GM21576 (cell line): ENCODE measurements around the gene REM2.
"Not testable (repeated sequence)": the region's sequence is repeated elsewhere in the genome, so short reads cannot be mapped to it uniquely, and the experiment has no call there.

Experiments used
- ATAC-seq: cut with Tn5 transposase; IDR thresholded peaks from one replicate; pipeline ENCODE4 v1.9.1; 2021; ENCODE audit warnings: mild to moderate bottlenecking, moderate library complexity; ENCODE audit not compliant: unreplicated experiment

REM2 gene

GRCh38 chr14:22896356-22896755 lies 13.3 kb downstream of the REM2 start:
- no peak for ATAC-seq

GRCh38 chr14:22896760-22897159 lies 13.7 kb downstream of the REM2 start:
- ATAC-seq = no peak

GRCh38 chr14:22897357-22897756 lies 14.3 kb downstream of the REM2 start:
- no peak for ATAC-seq

GRCh38 chr14:22898302-22899090 lies 15.5 kb downstream of the REM2 start:
- no peak for ATAC-seq

GRCh38 chr14:22900081-22900799 lies 17.2 kb downstream of the REM2 start:
- ATAC-seq = no peak

GRCh38 chr14:22901799-22902198 lies 18.8 kb downstream of the REM2 start:
- no peak for ATAC-seq

- ATAC-seq = no peak
These were observed 20.7 kb downstream of the REM2 start for GRCh38 chr14:22903742-22904087.

- ATAC-seq = no peak
These were observed 22.6 kb downstream of the REM2 start for GRCh38 chr14:22905627-22906026.

- no peak for ATAC-seq
These were observed 23.1 kb downstream of the REM2 start for GRCh38 chr14:22906073-22906472.

- ATAC-seq = no peak
These were observed 24.4 kb downstream of the REM2 start for GRCh38 chr14:22907429-22907828.

GRCh38 chr14:22908601-22909000 lies 25.6 kb downstream of the REM2 start:
- ATAC-seq = no peak

- ATAC-seq = no peak
These were observed 27.9 kb downstream of the REM2 start for GRCh38 chr14:22910916-22911315.

- not testable (repeated sequence) for ATAC-seq
These were observed 31.8 kb downstream of the REM2 start for GRCh38 chr14:22914836-22915235.

GRCh38 chr14:22915886-22916521 lies 33.0 kb downstream of the REM2 start:
- no peak for ATAC-seq

- ATAC-seq = peak; percentile 93
These were observed 36.0 kb downstream of the REM2 start, which contains the start of gene RBM23 for GRCh38 chr14:22918804-22919600. TSS of gene RBM23 (minus strand) at chr14:22919149.

- ATAC-seq = no peak
These were observed 36.5 kb downstream of the REM2 start for GRCh38 chr14:22919601-22919921.

- ATAC-seq = no peak
These were observed 37.7 kb downstream of the REM2 start for GRCh38 chr14:22920697-22921096.

GRCh38 chr14:22922294-22922693 lies 39.3 kb downstream of the REM2 start:
- ATAC-seq = no peak

GRCh38 chr14:22923746-22924145 lies 40.7 kb downstream of the REM2 start:
- ATAC-seq = no peak

- ATAC-seq = no peak
These were observed 42.5 kb downstream of the REM2 start for GRCh38 chr14:22925513-22925912.

GRCh38 chr14:22926316-22926715 lies 43.3 kb downstream of the REM2 start:
- no peak for ATAC-seq
